Activated naive CD4-positive, alpha-beta T cell treated with anti-CD3 and anti-CD28 coated beads, Interleukin-2, amount 50 U/mL, for 24 hours (primary cell): Measurements from ENCODE around the gene MRO.

Experiments used
- H3K27ac Mint-ChIP-seq: one replicate; pipeline ENCODE4 v1.8.0; 2021; ENCODE audit warnings: mild to moderate bottlenecking, mixed read lengths
- H3K27me3 Mint-ChIP-seq: one replicate; pipeline ENCODE4 v1.8.0; 2021; ENCODE audit warnings: mixed read lengths
- H3K36me3 Mint-ChIP-seq: one replicate; pipeline ENCODE4 v1.8.0; 2021; ENCODE audit warnings: mixed read lengths
- H3K4me1 Mint-ChIP-seq: one replicate; pipeline ENCODE4 v1.8.0; 2021; ENCODE audit warnings: mixed read lengths
- H3K4me3 Mint-ChIP-seq: one replicate; pipeline ENCODE4 v1.8.0; 2021; ENCODE audit warnings: mild to moderate bottlenecking, mixed read lengths
- H3K9me3 Mint-ChIP-seq: one replicate; pipeline ENCODE4 v1.8.0; 2021; ENCODE audit warnings: mixed read lengths

The MRO gene

GRCh38 chr18:50816419-50817166 is 3.2 kb downstream of the MRO start:
- Mint-ChIP-seq H3K4me1 (no peaks in the 10 kb centered on the region), H3K27me3 (peaks cover 1% of the 10 kb centered on the region), H3K4me3 (no peak overlapping the region), H3K27ac (no peak overlapping the region), H3K36me3 (no peaks in the 10 kb centered on the region), H3K9me3 (no peaks in the 10 kb centered on the region)

- Mint-ChIP-seq H3K27me3 (peaks cover 1% of the 10 kb centered on the region), H3K27ac (no peak overlapping the region)
Measured at GRCh38 chr18:50814395-50814794, 5.4 kb downstream of the MRO start.

GRCh38 chr18:50813353-50813752 is 6.5 kb downstream of the MRO start:
- Mint-ChIP-seq H3K27ac (no peak overlapping the region), H3K36me3 (no peaks in the 10 kb centered on the region), H3K27me3 (peaks cover 1% of the 10 kb centered on the region), H3K9me3 (no peaks in the 10 kb centered on the region), H3K4me3 (no peak overlapping the region), H3K4me1 (no peaks in the 10 kb centered on the region)

More at GRCh38 chr18:50814395-50814794, 5.4 kb downstream of the MRO start:
- no peaks in the 10 kb centered on the region for H3K36me3 Mint-ChIP-seq
- H3K4me1 Mint-ChIP-seq: no peaks in the 10 kb centered on the region
- H3K4me3 Mint-ChIP-seq: no peak overlapping the region
- no peaks in the 10 kb centered on the region for H3K9me3 Mint-ChIP-seq

GRCh38 chr18:50812834-50813233 is 7.0 kb downstream of the MRO start:
- Mint-ChIP-seq H3K4me3 (no peak overlapping the region), H3K4me1 (no peaks in the 10 kb centered on the region)

GRCh38 chr18:50807176-50807575 is 12.6 kb downstream of the MRO start:
- no peak overlapping the region for H3K4me3 Mint-ChIP-seq
- no peak overlapping the region for H3K27ac Mint-ChIP-seq
- H3K27me3 Mint-ChIP-seq: peaks cover 5% of the 10 kb centered on the region

More at GRCh38 chr18:50812834-50813233, 7.0 kb downstream of the MRO start:
- peaks cover 1% of the 10 kb centered on the region for H3K27me3 Mint-ChIP-seq
- no peak overlapping the region for H3K27ac Mint-ChIP-seq
- no peaks in the 10 kb centered on the region for H3K9me3 Mint-ChIP-seq
- H3K36me3 Mint-ChIP-seq: no peaks in the 10 kb centered on the region

GRCh38 chr18:50806208-50806616 is 13.6 kb downstream of the MRO start:
- Mint-ChIP-seq H3K4me1 (no peaks in the 10 kb centered on the region), H3K4me3 (no peak overlapping the region)

More at GRCh38 chr18:50807176-50807575, 12.6 kb downstream of the MRO start:
- H3K36me3 Mint-ChIP-seq: no peaks in the 10 kb centered on the region
- no peaks in the 10 kb centered on the region for H3K9me3 Mint-ChIP-seq
- H3K4me1 Mint-ChIP-seq: no peaks in the 10 kb centered on the region

GRCh38 chr18:50805732-50806131 is 14.1 kb downstream of the MRO start:
- Mint-ChIP-seq H3K27me3 (peaks cover 5% of the 10 kb centered on the region), H3K4me3 (no peak overlapping the region), H3K9me3 (no peaks in the 10 kb centered on the region), H3K4me1 (no peaks in the 10 kb centered on the region), H3K27ac (no peak overlapping the region), H3K36me3 (no peaks in the 10 kb centered on the region)

More at GRCh38 chr18:50806208-50806616, 13.6 kb downstream of the MRO start:
- H3K9me3 Mint-ChIP-seq: no peaks in the 10 kb centered on the region
- peaks cover 5% of the 10 kb centered on the region for H3K27me3 Mint-ChIP-seq
- H3K27ac Mint-ChIP-seq: no peak overlapping the region
- no peaks in the 10 kb centered on the region for H3K36me3 Mint-ChIP-seq

- Mint-ChIP-seq H3K4me3 (no peak overlapping the region), H3K4me1 (no peaks in the 10 kb centered on the region), H3K27me3 (peaks cover 7% of the 10 kb centered on the region), H3K27ac (no peak overlapping the region), H3K9me3 (no peaks in the 10 kb centered on the region), H3K36me3 (no peaks in the 10 kb centered on the region)
Measured at GRCh38 chr18:50803592-50803991, 16.2 kb downstream of the MRO start.

GRCh38 chr18:50802141-50802540 is 17.7 kb downstream of the MRO start:
- no peak overlapping the region for H3K27ac Mint-ChIP-seq
- H3K9me3 Mint-ChIP-seq: no peaks in the 10 kb centered on the region
- H3K36me3 Mint-ChIP-seq: no peaks in the 10 kb centered on the region
- H3K4me1 Mint-ChIP-seq: no peaks in the 10 kb centered on the region
- H3K4me3 Mint-ChIP-seq: no peak overlapping the region
- peaks cover 8% of the 10 kb centered on the region for H3K27me3 Mint-ChIP-seq

GRCh38 chr18:50797142-50797541 is 22.7 kb downstream of the MRO start:
- Mint-ChIP-seq H3K9me3 (no peaks in the 10 kb centered on the region), H3K4me1 (no peaks in the 10 kb centered on the region), H3K36me3 (no peaks in the 10 kb centered on the region), H3K27ac (no peak overlapping the region), H3K27me3 (peaks cover 20% of the 10 kb centered on the region), H3K4me3 (no peak overlapping the region)

GRCh38 chr18:50796495-50796894 is 23.3 kb downstream of the MRO start:
- no peaks in the 10 kb centered on the region for H3K36me3 Mint-ChIP-seq
- H3K27ac Mint-ChIP-seq: no peak overlapping the region
- no peak overlapping the region for H3K4me3 Mint-ChIP-seq
- no peaks in the 10 kb centered on the region for H3K9me3 Mint-ChIP-seq
- no peaks in the 10 kb centered on the region for H3K4me1 Mint-ChIP-seq
- H3K27me3 Mint-ChIP-seq: peaks cover 20% of the 10 kb centered on the region

- peaks cover 19% of the 10 kb centered on the region for H3K27me3 Mint-ChIP-seq
Measured at GRCh38 chr18:50793641-50794565, 25.9 kb downstream of the MRO start.

GRCh38 chr18:50792885-50793284 is 26.9 kb downstream of the MRO start:
- Mint-ChIP-seq H3K36me3 (no peaks in the 10 kb centered on the region), H3K4me3 (no peak overlapping the region), H3K27me3 (peaks cover 19% of the 10 kb centered on the region), H3K27ac (no peak overlapping the region), H3K9me3 (no peaks in the 10 kb centered on the region), H3K4me1 (no peaks in the 10 kb centered on the region)

More at GRCh38 chr18:50793641-50794565, 25.9 kb downstream of the MRO start:
- Mint-ChIP-seq H3K9me3 (no peaks in the 10 kb centered on the region), H3K36me3 (no peaks in the 10 kb centered on the region), H3K27ac (no peak overlapping the region), H3K4me3 (no peak overlapping the region), H3K4me1 (no peaks in the 10 kb centered on the region)

GRCh38 chr18:50791599-50792438 is 28.0 kb downstream of the MRO start:
- H3K27ac Mint-ChIP-seq: no peak overlapping the region
- H3K36me3 Mint-ChIP-seq: no peaks in the 10 kb centered on the region
- H3K9me3 Mint-ChIP-seq: no peaks in the 10 kb centered on the region
- no peak overlapping the region for H3K4me3 Mint-ChIP-seq
- no peaks in the 10 kb centered on the region for H3K4me1 Mint-ChIP-seq
- H3K27me3 Mint-ChIP-seq: peaks cover 18% of the 10 kb centered on the region

GRCh38 chr18:50790948-50791347 is 28.9 kb downstream of the MRO start:
- Mint-ChIP-seq H3K27me3 (peaks cover 12% of the 10 kb centered on the region), H3K4me1 (no peaks in the 10 kb centered on the region), H3K9me3 (no peaks in the 10 kb centered on the region), H3K27ac (no peak overlapping the region), H3K36me3 (no peaks in the 10 kb centered on the region), H3K4me3 (no peak overlapping the region)
